A549 (cell line): ENCODE data around the gene OCA2.

Experiments used
- BHLHE40 ChIP-seq: IDR thresholded peaks from 2 replicates; pipeline ENCODE4 v1.6.1; 2012; ENCODE audit warnings: low read depth, low read length, inconsistent platforms
- E2F6 ChIP-seq: IDR thresholded peaks from 2 replicates; pipeline ENCODE4 v1.6.1; 2012; ENCODE audit warnings: low read depth, borderline replicate concordance
- EP300 ChIP-seq, 2 experiments: fragments of >200 bp; sonication (Bioruptor Twin); formaldehyde crosslinking; IDR thresholded peaks; 2 replicates in 1 of 2; 3 replicates in 1 of 2; pipeline ENCODE4 v1.6.1; 2016 to 2017
- MAFK ChIP-seq: fragments of 450-650 bp; IDR thresholded peaks from 2 replicates; pipeline ENCODE4 v1.6.1; 2014; ENCODE audit not compliant: partially characterized antibody
- MAX ChIP-seq: IDR thresholded peaks from 2 replicates; pipeline ENCODE4 v1.6.1; 2012
- MYC ChIP-seq: IDR thresholded peaks from 2 replicates; pipeline ENCODE4 v1.6.1; 2012; ENCODE audit warnings: mild to moderate bottlenecking, inconsistent platforms, low read length, improper control_type of control experiment, borderline replicate concordance
- NR3C1 ChIP-seq: fragments of >200 bp; sonication (Bioruptor Twin); formaldehyde crosslinking; IDR thresholded peaks from 3 replicates; pipeline ENCODE4 v1.6.1; 2017
- POLR2A ChIP-seq: IDR thresholded peaks from 2 replicates; pipeline ENCODE4 v1.6.1; 2012; ENCODE audit warnings: mild to moderate bottlenecking, low read length
- RAD21 ChIP-seq, 2 experiments: fragments of >200 bp in 1 of 2; sonication (Bioruptor Twin) in 1 of 2; formaldehyde crosslinking in 1 of 2; IDR thresholded peaks in 1 of 2; conservative IDR thresholded peaks in 1 of 2; 2 replicates in 1 of 2; 3 replicates in 1 of 2; pipeline ENCODE4 v1.6.1; 2012 to 2018; ENCODE audit warnings: inconsistent platforms in 1 of 2
- RCOR1 ChIP-seq: fragments of 150-350 bp; IDR thresholded peaks from 2 replicates; pipeline ENCODE4 v1.6.1; 2014; ENCODE audit warnings: antibody characterized with exemption, low read length, low read depth
- RFX5 ChIP-seq: fragments of 450-650 bp; IDR thresholded peaks from 2 replicates; pipeline ENCODE4 v1.7.1; 2014; ENCODE audit warnings: antibody characterized with exemption, mild to moderate bottlenecking, moderate library complexity
- TP53 ChIP-seq: fragments of 250-450 bp; sonication (Bioruptor Pico); IDR thresholded peaks from 2 replicates; pipeline ENCODE4 v1.5.0; 2021; ENCODE audit warnings: mild to moderate bottlenecking, moderate library complexity
- TF ChIP-seq, protein P1 (sequence below): fragments of >200 bp; sonication (Bioruptor Twin); formaldehyde crosslinking; IDR thresholded peaks from 3 replicates; pipeline ENCODE4 v1.5.1; 2016
- TF ChIP-seq, protein P2 (sequence below): fragments of 450-650 bp; IDR thresholded peaks from 2 replicates; pipeline ENCODE4 v1.6.1; 2014; ENCODE audit warnings: antibody characterized with exemption

GRCh38 chr15:27767918-27768640 lies 331.0 kb downstream of the OCA2 start:
- TF ChIP-seq E2F6 (no peak), MAFK (no peak), MYC (no peak), POLR2A (no peak), EP300 (IDR thresholded peaks at IDR 0.05) (no peak), BHLHE40 (no peak), NR3C1 (no peak), RCOR1 (no peak), RFX5 (no peak), TP53 (no peak), MAX (no peak), RAD21 (conservative IDR thresholded peaks at IDR 0.05 in 1 of 2, IDR thresholded peaks at IDR 0.05 in 1 of 2) (no peak)
- TF ChIP-seq, protein P1, sequence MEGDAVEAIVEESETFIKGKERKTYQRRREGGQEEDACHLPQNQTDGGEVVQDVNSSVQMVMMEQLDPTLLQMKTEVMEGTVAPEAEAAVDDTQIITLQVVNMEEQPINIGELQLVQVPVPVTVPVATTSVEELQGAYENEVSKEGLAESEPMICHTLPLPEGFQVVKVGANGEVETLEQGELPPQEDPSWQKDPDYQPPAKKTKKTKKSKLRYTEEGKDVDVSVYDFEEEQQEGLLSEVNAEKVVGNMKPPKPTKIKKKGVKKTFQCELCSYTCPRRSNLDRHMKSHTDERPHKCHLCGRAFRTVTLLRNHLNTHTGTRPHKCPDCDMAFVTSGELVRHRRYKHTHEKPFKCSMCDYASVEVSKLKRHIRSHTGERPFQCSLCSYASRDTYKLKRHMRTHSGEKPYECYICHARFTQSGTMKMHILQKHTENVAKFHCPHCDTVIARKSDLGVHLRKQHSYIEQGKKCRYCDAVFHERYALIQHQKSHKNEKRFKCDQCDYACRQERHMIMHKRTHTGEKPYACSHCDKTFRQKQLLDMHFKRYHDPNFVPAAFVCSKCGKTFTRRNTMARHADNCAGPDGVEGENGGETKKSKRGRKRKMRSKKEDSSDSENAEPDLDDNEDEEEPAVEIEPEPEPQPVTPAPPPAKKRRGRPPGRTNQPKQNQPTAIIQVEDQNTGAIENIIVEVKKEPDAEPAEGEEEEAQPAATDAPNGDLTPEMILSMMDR: no peak
- TF ChIP-seq, protein P2, sequence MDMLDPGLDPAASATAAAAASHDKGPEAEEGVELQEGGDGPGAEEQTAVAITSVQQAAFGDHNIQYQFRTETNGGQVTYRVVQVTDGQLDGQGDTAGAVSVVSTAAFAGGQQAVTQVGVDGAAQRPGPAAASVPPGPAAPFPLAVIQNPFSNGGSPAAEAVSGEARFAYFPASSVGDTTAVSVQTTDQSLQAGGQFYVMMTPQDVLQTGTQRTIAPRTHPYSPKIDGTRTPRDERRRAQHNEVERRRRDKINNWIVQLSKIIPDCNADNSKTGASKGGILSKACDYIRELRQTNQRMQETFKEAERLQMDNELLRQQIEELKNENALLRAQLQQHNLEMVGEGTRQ: no peak
